NCI-H128 (cell line): Measurements from ENCODE around the gene AANAT.

ENCODE experiments used
- DNase-seq: peaks from one replicate; lab custom pipeline; 2025; ENCODE audit not compliant: unreplicated experiment; lab: John Stamatoyannopoulos, UW

The AANAT gene

DNA sequence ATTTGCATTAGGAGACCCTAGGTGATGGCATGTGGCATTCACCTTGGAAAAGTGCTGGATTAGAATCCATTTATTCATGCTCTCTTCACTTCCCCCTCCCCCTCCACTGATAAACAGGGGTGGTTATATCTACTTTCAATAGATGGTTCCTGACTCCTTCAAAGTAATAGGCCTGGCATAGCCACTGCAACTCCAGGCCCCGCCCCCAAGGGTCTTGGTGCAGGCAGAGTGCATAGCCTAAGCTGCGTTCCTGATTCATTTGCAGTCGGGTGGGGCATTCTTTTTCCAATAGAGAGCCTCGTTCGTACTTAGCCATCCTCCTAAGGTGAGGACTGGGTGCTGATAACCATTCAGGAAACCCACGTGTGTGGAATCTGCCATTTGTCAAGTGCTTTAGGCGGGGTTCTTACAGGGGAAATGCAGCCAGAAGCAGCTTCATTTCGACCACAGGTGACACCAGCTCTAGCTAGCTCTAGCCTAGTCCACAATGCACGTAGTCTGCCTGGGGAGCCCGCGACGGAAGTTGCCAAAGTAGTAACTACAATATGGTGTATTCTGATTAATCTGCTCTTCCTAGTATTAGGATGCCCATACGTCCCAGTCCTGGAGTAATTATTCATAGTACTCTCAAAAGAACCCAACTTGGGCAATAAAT, 25.6 kb upstream of the AANAT start:
- no peak for DNase-seq

- no peak for DNase-seq
Observed at GRCh38 chr17:76442341-76443338, 24.8 kb upstream of the AANAT start.

DNA sequence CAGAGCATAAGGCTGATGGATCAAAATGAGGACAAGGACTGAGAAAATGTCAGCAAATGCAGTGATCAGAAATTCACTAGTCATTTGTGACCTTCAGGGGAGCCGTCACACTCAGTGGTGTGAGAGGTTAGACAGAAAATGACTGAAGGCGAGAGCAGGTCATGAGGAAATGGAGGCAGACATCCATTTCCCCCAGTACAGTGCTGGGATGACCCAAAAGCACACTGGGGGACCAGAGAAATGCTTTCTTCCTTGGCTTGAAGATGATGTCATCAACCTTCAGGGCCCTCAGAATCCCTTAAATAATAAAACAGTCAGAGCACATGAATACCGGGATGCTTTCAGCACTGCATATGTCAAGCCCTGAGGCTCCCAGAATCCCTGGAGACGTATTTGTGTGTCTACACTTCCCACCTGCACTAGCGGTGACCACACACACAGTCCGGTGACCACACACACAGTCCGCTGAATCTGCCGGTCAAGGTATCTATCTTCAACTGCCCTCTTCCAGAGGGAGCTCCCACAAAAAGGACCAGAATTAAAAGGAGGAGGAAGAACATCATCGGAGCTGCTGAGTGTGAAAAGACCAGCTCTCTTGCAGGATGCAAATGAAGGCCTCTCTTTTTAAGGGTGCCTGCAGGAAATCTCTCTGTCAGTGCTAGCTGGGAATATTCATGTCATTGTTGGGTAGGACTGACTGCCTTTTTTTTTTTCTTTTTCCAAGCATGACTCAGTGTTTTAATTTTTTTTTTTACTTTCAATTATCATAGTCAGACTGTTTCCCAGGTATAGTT, 22.7 kb upstream of the AANAT start:
- no peak for DNase-seq

- no peak for DNase-seq
Observed at GRCh38 chr17:76445697-76446448, 21.5 kb upstream of the AANAT start.

- no peak for DNase-seq
Observed at GRCh38 chr17:76446449-76447231, 20.8 kb upstream of the AANAT start.

DNA sequence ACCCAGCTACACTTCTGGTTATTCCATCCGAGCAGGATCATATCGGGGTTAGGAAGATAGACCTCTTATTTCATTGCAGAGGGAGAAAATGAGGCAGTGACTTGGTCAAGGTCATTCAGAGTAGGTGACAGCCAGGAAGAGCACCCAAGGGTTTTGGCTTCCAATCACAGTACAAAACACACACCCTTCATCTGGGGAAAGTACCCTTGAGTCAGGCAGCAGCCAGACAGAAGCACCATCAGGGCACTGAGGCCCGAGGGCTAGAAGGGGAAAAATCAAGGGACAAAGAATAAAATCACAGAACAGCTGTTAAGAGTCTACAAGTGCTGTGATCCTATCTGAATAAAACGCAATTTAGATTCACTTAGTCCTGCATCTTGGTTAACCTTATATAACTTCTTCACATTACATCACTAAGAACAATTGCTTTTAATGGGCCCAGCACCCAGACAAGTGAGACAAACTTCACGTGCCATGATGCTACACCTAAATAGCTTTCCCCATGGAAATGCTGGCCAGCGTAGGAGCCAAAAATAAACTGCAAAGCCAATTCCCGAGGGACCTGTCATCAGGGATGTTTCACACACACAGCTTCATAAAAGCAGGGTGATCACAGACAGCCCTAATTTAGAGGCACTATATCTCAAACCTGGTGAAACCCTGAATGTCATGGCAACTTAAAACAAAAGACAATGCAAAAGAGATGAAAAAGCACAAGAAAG, 19.3 kb upstream of the AANAT start:
- DNase-seq: no peak

- no peak for DNase-seq
Observed at GRCh38 chr17:76449126-76449525, 18.3 kb upstream of the AANAT start.

GRCh38 chr17:76451506-76451905, 15.9 kb upstream of the AANAT start:
- no peak for DNase-seq

GRCh38 chr17:76452127-76452659, 15.2 kb upstream of the AANAT start:
- DNase-seq: no peak

GRCh38 chr17:76452660-76453430, 14.6 kb upstream of the AANAT start, which contains the start of gene UBE2O:
Gene UBE2O, minus strand, starts transcription at chr17:76453152. Its CDS starts 11 bp downstream, at chr17:76453141.
- peak; percentile 67 for DNase-seq

DNA sequence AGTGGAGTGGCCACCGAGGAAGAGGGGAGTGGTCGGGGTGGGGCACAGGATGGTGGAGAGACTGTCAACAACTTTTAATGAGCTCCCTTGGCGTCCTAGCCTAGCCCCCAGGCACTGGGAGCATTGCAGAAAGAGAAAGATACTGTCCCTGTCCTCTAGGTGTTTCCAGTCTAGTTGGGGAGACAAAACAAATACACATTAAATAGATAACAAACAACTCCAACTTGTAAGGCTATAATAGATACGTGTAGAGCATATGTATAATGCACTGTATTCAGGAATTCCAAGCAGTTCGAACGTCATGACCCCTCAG, 14.0 kb upstream of the AANAT start:
- DNase-seq: no peak

DNA sequence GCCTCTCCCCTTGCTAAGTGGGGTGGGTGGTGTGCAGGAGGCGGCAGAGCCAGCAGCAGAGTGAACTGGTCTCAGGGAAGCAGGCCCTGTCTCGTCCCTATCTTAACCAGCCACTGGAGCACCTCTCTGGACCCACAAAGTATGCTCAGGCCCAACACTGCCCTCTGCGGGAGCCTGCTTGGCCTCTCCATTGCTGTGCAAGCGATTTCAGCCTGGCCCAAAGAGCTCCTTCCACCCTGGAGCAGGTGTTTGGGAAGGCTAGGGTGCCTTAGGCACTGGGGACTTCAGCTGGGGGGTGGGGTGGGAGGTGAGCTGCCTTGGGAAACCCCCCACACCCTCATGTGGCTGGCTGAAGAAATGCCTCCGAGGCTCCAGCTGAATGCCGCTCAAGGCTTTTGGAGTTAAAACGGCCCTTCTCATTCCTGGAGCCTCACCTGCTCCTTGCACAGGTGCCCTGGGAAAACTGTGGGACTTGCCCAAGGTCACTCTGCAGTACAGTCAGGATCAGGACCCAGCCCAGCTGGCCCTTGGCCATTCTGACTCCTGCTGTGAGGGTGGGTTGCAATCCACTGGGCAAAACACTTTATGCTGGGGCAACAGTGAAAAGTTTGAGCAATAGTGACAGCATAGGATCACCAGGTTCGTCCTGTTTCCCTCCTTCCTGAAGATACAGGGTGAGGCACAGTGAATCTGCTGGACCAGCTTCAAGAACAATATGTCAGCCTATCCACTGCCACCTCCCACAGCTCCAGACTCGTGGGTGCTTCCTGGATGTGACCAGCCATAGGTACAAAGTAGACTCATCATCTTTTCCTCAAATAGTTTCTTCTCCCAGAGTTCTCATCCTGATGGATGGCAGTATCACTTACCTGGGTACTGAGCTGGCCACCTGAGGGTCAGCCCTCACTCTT, 8.6 kb upstream of the AANAT start:
- no peak for DNase-seq

DNA sequence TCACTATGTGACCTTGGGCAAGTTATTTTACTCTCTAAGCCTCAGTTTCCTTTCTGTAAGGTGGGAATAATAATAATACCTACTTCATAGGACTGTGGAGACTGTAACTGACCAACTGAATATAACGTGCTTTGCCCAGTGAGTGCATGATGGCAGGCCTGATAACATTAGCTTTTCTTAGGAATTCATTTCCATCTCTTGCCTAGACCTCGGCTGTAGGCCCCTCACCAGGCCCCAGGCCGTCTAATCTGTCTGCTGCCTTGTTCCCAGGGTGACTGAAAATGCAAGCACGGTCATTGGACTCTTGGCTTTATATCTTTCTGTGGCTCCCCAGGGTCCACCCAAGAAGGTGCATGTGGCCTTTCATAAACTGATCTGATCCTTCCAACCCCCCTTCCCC, 7.7 kb upstream of the AANAT start:
- DNase-seq: no peak

DNA sequence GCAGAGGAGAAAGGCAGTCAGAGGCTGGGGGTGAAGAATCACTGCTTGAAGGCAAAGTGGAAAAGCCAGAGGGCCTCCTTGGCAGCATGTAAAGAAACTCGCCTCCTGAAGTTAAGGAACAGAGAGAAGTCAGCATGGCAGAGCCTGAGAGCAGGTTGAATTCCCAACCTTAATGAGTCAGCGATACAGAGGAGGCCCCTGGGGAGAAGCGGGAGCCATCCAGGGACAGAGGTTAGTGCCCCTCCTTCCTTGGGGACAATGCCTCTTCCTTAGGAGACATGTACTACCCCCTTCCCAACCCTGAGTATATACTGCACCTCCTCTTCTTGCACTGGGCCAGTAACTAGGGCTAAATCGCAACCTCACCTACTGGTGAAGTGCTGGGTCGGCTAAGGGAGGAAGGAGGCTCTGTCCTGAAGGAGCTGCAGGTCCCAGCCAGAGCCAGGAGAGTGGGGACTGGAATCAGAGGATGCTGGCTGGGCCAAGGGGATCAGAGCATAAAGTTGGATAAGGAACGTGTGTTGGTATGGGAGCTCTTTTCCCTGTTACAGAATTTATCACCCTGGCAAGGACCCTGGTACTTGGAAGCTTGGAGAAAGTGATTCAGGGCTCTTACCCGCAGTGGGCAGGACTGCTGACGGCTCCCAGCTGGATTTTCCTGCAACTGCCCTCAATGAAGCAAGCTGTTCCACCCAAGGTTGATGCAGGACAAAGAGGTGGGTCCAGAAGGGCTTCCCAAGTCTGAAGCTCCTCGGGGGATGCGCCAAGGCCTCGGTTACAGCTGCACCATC, 5.4 kb upstream of the AANAT start:
- DNase-seq: no peak

GRCh38 chr17:76462556-76463290, 4.7 kb upstream of the AANAT start:
- no peak for DNase-seq

DNA sequence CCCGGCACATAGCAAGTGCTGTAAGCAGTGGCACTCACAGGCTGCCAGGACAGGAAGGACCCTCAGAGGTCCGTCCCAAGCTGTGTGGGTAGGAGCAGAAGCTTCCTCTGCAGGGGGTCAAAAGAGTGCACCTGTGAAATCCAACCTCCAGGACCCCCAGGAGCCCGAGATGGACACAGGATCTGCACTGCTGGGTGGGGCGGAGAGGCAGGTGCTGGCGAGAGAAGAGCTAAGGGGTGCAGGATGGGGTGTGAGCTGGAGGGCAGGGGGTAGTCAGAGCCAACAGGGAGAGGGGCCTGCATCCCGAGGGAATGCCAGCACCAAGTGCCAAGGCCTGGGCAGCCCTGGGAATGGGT, 650 bp upstream of the AANAT start:
- DNase-seq: no peak
